Measurements from ENCODE around the gene ADGRA1.

ADGRA1 gene

GRCh38 chr10:133105686-133106390, 18.1 kb downstream of the ADGRA1 start:
- peaks cover 2% of the 10 kb centered on the region for H3K4me1 ChIP-seq (ENCODE audit: control insufficient read depth, insufficient read depth, low read depth, low read length)
- H3K27ac ChIP-seq (ENCODE audit: low read length, poor library complexity, severe bottlenecking): no peak overlapping the region
- H3K14ac ChIP-seq (ENCODE audit: low read length in 2 of 2): no peak overlapping the region
- H4K8ac ChIP-seq (ENCODE audit: low read length): no peak overlapping the region
- 70% methylated on average over 14 of the region's 19 CpGs for WGBS
- peaks cover 3 to 61% of the 10 kb centered on the region in 2 experiments for H3K27me3 ChIP-seq (ENCODE audit: control insufficient read depth in 1 of 2, insufficient read depth in 1 of 2, low read length in 2 of 2)
- no peak overlapping the region for H3K4me2 ChIP-seq (ENCODE audit: low read length, poor library complexity, severe bottlenecking)
- no peak overlapping the region for H3K9ac ChIP-seq (ENCODE audit: low read length)
- H3K4me3 ChIP-seq (ENCODE audit: insufficient read depth in 1 of 2, low read depth in 1 of 2, low read length in 2 of 2): no peak overlapping the region
- H3K79me1 ChIP-seq (replicated peaks; ENCODE audit: low read length, poor library complexity, severe bottlenecking): no peaks in the 10 kb centered on the region
- H2BK12ac ChIP-seq (ENCODE audit: low read length in 2 of 2): no peak overlapping the region
- no peak overlapping the region for H4K91ac ChIP-seq (ENCODE audit: low read length)
- no peak overlapping the region for H2AFZ ChIP-seq (ENCODE audit: low read depth, low read length)
- H3K18ac ChIP-seq (ENCODE audit: low read depth in 1 of 2, low read length in 2 of 2): no peak overlapping the region
- H2AK5ac ChIP-seq (ENCODE audit: low read length, severe bottlenecking): no peak overlapping the region
- H2BK15ac ChIP-seq (ENCODE audit: low read depth, poor library complexity, severe bottlenecking): no peak overlapping the region
- no peak overlapping the region for H2BK120ac ChIP-seq (ENCODE audit: low read depth, low read length)
- no peak for DNase-seq
- H3K36me3 ChIP-seq (ENCODE audit: control insufficient read depth in 1 of 2, insufficient read depth in 2 of 2, low read depth in 1 of 2, low read length in 2 of 2): no peaks in the 10 kb centered on the region
- H3K23ac ChIP-seq (ENCODE audit: low read length in 2 of 2): no peak overlapping the region
- H3K4ac ChIP-seq (ENCODE audit: low read depth in 1 of 2, low read length in 2 of 2): no peak overlapping the region
- peaks cover 21% of the 10 kb centered on the region for H3K9me3 ChIP-seq (ENCODE audit: control insufficient read depth, low read length)
- no peak overlapping the region for H2BK5ac ChIP-seq (ENCODE audit: low read depth, low read length, poor library complexity, severe bottlenecking)

- Histone ChIP-seq H3K9ac (ENCODE audit: low read length) (no peak overlapping the region), H3K18ac (ENCODE audit: low read depth in 1 of 2, low read length in 2 of 2) (no peak overlapping the region), H3K27me3 (ENCODE audit: control insufficient read depth in 1 of 2, insufficient read depth in 1 of 2, low read length in 2 of 2) (peaks cover 0 to 54% of the 10 kb centered on the region in 2 experiments), H2AFZ (ENCODE audit: low read depth, low read length) (no peak overlapping the region), H3K4me3 (ENCODE audit: insufficient read depth in 1 of 2, low read depth in 1 of 2, low read length in 2 of 2) (no peak overlapping the region), H4K8ac (ENCODE audit: low read length) (no peak overlapping the region), H3K27ac (ENCODE audit: low read length, poor library complexity, severe bottlenecking) (no peak overlapping the region), H3K14ac (ENCODE audit: low read length in 2 of 2) (no peak overlapping the region), H3K23ac (ENCODE audit: low read length in 2 of 2) (no peak overlapping the region), H4K91ac (ENCODE audit: low read length) (no peak overlapping the region), H2BK5ac (ENCODE audit: low read depth, low read length, poor library complexity, severe bottlenecking) (no peak overlapping the region), H3K4me1 (ENCODE audit: control insufficient read depth, insufficient read depth, low read depth, low read length) (no peaks in the 10 kb centered on the region), H3K4me2 (ENCODE audit: low read length, poor library complexity, severe bottlenecking) (no peak overlapping the region), H3K9me3 (ENCODE audit: control insufficient read depth, low read length) (peaks cover 21% of the 10 kb centered on the region), H2BK15ac (ENCODE audit: low read depth, poor library complexity, severe bottlenecking) (no peak overlapping the region), H2BK120ac (ENCODE audit: low read depth, low read length) (no peak overlapping the region), H3K4ac (ENCODE audit: low read depth in 1 of 2, low read length in 2 of 2) (no peak overlapping the region), H3K36me3 (ENCODE audit: control insufficient read depth in 1 of 2, insufficient read depth in 2 of 2, low read depth in 1 of 2, low read length in 2 of 2) (no peaks in the 10 kb centered on the region), H2AK5ac (ENCODE audit: low read length, severe bottlenecking) (no peak overlapping the region), H3K79me1 (replicated peaks; ENCODE audit: low read length, poor library complexity, severe bottlenecking) (no peaks in the 10 kb centered on the region), H2BK12ac (ENCODE audit: low read length in 2 of 2) (no peak overlapping the region)
- 90% methylated on average over 18 of the region's 18 CpGs for WGBS
- no peak for DNase-seq
Observed at GRCh38 chr10:133106516-133106915, 18.8 kb downstream of the ADGRA1 start.

- H3K36me3 ChIP-seq (ENCODE audit: control insufficient read depth in 1 of 2, insufficient read depth in 2 of 2, low read depth in 1 of 2, low read length in 2 of 2): no peaks in the 10 kb centered on the region
- peaks cover 0 to 45% of the 10 kb centered on the region in 2 experiments for H3K27me3 ChIP-seq (ENCODE audit: control insufficient read depth in 1 of 2, insufficient read depth in 1 of 2, low read length in 2 of 2)
- no peaks in the 10 kb centered on the region for H3K79me1 ChIP-seq (replicated peaks; ENCODE audit: low read length, poor library complexity, severe bottlenecking)
- no peak overlapping the region for H3K9ac ChIP-seq (ENCODE audit: low read length)
- DNase-seq: no peak
- no peak overlapping the region for H3K4ac ChIP-seq (ENCODE audit: low read depth in 1 of 2, low read length in 2 of 2)
- H4K8ac ChIP-seq (ENCODE audit: low read length): no peak overlapping the region
- no peak overlapping the region for H2AFZ ChIP-seq (ENCODE audit: low read depth, low read length)
- no peak overlapping the region for H3K14ac ChIP-seq (ENCODE audit: low read length in 2 of 2)
- H2BK12ac ChIP-seq (ENCODE audit: low read length in 2 of 2): no peak overlapping the region
- no peak overlapping the region for H4K91ac ChIP-seq (ENCODE audit: low read length)
- H2BK5ac ChIP-seq (ENCODE audit: low read depth, low read length, poor library complexity, severe bottlenecking): no peak overlapping the region
- no peak overlapping the region for H2AK5ac ChIP-seq (ENCODE audit: low read length, severe bottlenecking)
- no peak overlapping the region for H2BK15ac ChIP-seq (ENCODE audit: low read depth, poor library complexity, severe bottlenecking)
- H3K4me1 ChIP-seq (ENCODE audit: control insufficient read depth, insufficient read depth, low read depth, low read length): no peaks in the 10 kb centered on the region
- peaks cover 21% of the 10 kb centered on the region for H3K9me3 ChIP-seq (ENCODE audit: control insufficient read depth, low read length)
- no peak overlapping the region for H3K18ac ChIP-seq (ENCODE audit: low read depth in 1 of 2, low read length in 2 of 2)
- H3K27ac ChIP-seq (ENCODE audit: low read length, poor library complexity, severe bottlenecking): no peak overlapping the region
- WGBS: no CpG with 5 or more reads among the region's 1 CpG
- H3K4me2 ChIP-seq (ENCODE audit: low read length, poor library complexity, severe bottlenecking): no peak overlapping the region
- no peak overlapping the region for H3K4me3 ChIP-seq (ENCODE audit: insufficient read depth in 1 of 2, low read depth in 1 of 2, low read length in 2 of 2)
- H3K23ac ChIP-seq (ENCODE audit: low read length in 2 of 2): no peak overlapping the region
- no peak overlapping the region for H2BK120ac ChIP-seq (ENCODE audit: low read depth, low read length)
Observed at GRCh38 chr10:133107442-133107841, 19.7 kb downstream of the ADGRA1 start.

- no peak overlapping the region for H2BK120ac ChIP-seq (ENCODE audit: low read depth, low read length)
- no peaks in the 10 kb centered on the region for H3K79me1 ChIP-seq (replicated peaks; ENCODE audit: low read length, poor library complexity, severe bottlenecking)
- H2BK12ac ChIP-seq (ENCODE audit: low read length in 2 of 2): no peak overlapping the region
- H3K9ac ChIP-seq (ENCODE audit: low read length): no peak overlapping the region
- H2AFZ ChIP-seq (ENCODE audit: low read depth, low read length): no peak overlapping the region
- no peak overlapping the region for H3K4me2 ChIP-seq (ENCODE audit: low read length, poor library complexity, severe bottlenecking)
- H3K18ac ChIP-seq (ENCODE audit: low read depth in 1 of 2, low read length in 2 of 2): no peak overlapping the region
- H2AK5ac ChIP-seq (ENCODE audit: low read length, severe bottlenecking): no peak overlapping the region
- 78% methylated on average over 11 of the region's 11 CpGs for WGBS
- H3K9me3 ChIP-seq (ENCODE audit: control insufficient read depth, low read length): peaks cover 21% of the 10 kb centered on the region
- no peak overlapping the region for H2BK15ac ChIP-seq (ENCODE audit: low read depth, poor library complexity, severe bottlenecking)
- no peak overlapping the region for H3K27ac ChIP-seq (ENCODE audit: low read length, poor library complexity, severe bottlenecking)
- no peak overlapping the region for H3K14ac ChIP-seq (ENCODE audit: low read length in 2 of 2)
- H3K4me1 ChIP-seq (ENCODE audit: control insufficient read depth, insufficient read depth, low read depth, low read length): no peaks in the 10 kb centered on the region
- H4K91ac ChIP-seq (ENCODE audit: low read length): no peak overlapping the region
- H3K23ac ChIP-seq (ENCODE audit: low read length in 2 of 2): no peak overlapping the region
- H4K8ac ChIP-seq (ENCODE audit: low read length): no peak overlapping the region
- no peaks in the 10 kb centered on the region for H3K36me3 ChIP-seq (ENCODE audit: control insufficient read depth in 1 of 2, insufficient read depth in 2 of 2, low read depth in 1 of 2, low read length in 2 of 2)
- H3K4me3 ChIP-seq (ENCODE audit: insufficient read depth in 1 of 2, low read depth in 1 of 2, low read length in 2 of 2): no peak overlapping the region
- H2BK5ac ChIP-seq (ENCODE audit: low read depth, low read length, poor library complexity, severe bottlenecking): no peak overlapping the region
- peaks cover 0 to 26% of the 10 kb centered on the region in 2 experiments for H3K27me3 ChIP-seq (ENCODE audit: control insufficient read depth in 1 of 2, insufficient read depth in 1 of 2, low read length in 2 of 2)
- no peak for DNase-seq
- H3K4ac ChIP-seq (ENCODE audit: low read depth in 1 of 2, low read length in 2 of 2): no peak overlapping the region
Observed at GRCh38 chr10:133109711-133110110, 22.0 kb downstream of the ADGRA1 start.

Data from mesenchymal stem cell (in vitro differentiated cells and primary cell).